GM18520 (cell line): ENCODE results near the gene KCNAB1.
"Not testable (repeated sequence)": the region's sequence is repeated elsewhere in the genome, so short reads cannot be mapped to it uniquely, and the experiment has no call there.

Source experiments
- ATAC-seq: cut with Tn5 transposase; IDR thresholded peaks from one replicate; pipeline ENCODE4 v1.9.1; 2021; ENCODE audit not compliant: unreplicated experiment

KCNAB1 gene

DNA sequence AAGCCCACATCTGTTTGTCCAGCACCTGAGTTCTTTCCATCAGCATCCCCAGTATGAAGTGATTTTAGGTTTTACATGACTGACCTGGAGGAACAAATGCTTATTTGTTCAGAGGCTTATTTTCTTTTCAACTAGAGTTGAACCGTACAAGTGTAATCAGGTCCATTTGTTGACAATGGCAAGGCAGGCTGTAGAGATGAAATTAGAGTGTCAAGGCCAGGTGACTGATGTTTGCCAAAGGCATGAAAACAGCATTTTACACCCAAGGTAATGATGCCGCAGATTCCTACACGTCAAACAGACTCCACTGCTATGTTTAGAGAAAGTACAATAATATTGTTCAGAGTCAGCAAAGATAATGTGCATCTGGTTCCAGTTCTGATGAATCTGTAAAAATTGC is 96.5 kb downstream of the KCNAB1 start:
- no peak for ATAC-seq

- no peak for ATAC-seq
These were observed 97.4 kb downstream of the KCNAB1 start for GRCh38 chr3:156217674-156218352.

- no peak for ATAC-seq
These were observed 98.0 kb downstream of the KCNAB1 start for GRCh38 chr3:156218353-156218744.

DNA sequence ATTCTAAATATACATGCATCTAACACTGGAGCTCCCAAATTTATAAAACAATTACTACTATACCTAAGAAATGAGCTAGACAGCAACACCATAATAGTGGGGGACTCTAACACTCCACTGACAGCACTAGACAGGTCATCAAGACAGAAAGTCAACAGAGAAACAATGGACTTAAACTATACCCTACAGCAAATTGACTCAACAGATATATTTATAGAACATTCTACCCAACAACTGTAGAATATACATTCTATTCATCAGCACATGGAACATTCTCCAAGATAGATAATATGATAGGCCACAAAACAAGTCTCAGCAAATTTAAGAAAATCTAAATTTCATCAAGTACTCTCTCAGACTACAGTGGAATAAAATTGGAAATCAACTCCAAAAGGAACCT is 102.0 kb downstream of the KCNAB1 start:
- not testable (repeated sequence) for ATAC-seq

DNA sequence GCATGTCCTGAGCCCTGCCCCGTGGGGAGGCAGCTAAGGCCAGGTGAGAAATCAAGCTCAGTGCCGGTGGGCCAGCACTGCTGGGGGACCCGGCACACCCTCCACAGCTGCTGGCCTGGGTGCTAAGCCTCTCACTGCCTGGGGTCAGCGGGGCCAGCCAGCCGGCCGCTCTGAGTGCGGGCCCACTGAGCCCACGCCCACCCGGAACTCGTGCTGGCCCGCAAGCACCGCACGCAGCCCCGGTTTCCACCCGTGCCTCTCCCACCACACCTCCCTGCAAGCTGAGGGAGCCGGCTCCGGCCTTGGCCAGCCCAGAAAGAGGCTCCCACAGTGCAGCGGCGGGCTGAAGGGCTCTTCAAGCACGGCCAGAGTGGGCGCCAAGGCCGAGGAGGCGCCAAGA is 103.7 kb downstream of the KCNAB1 start:
- not testable (repeated sequence) for ATAC-seq

DNA sequence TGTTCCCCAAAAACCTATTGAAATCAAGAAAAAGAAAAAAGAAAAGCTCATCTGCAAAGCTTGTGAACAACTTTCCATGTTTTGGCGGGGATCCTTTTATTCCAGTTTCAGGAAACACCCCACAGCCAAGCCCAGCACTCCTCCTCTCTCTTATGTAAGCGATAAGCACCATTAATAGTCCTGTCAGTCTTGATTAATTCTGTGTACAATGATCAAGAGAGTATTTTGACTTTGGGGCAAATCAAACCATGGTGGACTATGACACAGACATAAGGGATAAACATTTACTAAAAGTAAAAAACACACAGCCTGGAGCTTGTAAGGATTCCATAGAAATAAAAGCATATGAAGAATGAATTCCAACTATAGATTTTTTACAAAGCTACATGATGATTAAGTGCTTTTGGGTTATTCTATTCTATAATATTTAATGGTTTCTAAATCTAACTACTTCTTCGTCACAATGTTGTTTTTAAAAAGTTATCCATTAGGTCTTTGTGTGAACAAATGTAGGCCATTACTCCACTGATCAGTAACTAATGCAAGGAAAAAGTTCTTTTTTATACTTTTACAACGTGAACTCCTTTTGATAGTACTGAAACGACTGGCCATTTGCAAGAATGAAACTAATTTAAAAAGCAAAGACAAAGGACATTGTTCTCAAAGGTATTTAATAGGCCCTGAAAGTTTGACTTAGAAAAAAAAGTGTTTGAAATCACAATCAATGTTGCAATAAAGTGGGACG is 106.5 kb downstream of the KCNAB1 start:
- ATAC-seq: no peak

DNA sequence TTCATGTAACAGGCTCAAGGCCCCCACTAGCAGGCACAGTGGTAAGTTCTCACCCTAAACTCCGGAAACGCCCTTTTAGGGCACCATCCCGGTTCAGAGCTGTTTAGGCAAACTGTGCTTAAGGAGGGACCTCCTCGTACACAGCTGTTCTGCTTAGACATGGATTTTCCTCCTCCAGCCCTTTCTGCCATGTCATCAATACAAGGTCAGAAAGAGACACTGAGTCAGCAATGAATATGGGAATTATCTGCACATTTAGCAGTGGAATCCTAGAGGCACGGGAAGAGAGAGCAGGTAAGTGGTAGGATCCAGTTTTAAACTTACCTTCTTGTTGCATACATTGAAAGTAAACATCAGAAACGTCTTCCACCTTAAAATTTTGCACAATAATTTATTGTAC is 107.3 kb downstream of the KCNAB1 start:
- no peak for ATAC-seq

DNA sequence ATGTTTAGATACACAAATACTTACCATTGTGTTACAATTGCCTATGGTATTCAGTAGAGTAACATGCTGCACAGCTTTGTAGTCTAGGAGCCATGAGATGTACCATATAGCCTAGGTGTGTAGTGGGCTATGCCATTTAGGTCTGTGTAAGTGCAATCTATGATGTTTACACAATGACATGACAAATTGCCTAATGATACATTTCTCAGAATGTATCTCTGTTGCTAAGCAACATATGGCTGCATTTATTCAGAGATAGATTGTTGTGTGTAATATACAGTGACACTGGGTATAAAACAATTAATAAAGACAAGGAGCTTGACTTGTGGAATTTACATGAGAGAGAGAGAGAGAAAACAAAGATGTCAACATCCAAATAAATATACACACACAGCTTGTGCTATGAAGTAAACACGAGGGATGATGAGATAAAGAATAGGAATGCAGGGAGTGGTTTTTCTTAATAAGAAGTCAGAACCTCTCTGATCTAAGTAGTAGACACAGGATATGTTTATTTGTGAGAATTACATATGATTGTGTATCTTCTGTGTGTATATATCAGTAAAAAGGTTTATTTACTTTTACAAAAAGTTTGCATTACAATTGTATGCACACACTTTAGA is 110.0 kb downstream of the KCNAB1 start:
- ATAC-seq: no peak

DNA sequence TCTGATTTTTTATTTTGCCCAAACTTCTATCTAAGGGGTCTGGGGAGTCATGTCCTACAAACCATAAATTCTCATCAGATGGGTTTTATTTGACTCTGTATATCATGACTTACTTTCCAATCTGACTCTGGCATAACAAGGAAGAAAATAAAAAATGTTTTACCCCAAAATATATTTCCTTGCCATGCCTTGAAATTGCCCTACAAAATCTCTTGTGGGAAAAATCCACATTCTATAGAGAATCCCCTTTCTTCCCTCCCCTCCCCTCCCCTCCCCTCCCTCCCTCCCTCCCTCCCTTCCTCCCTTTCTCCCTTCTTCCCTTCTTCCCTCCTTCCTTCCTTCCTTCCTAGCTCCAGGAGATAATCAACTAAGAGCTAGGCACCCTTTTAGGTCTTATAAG is 110.8 kb downstream of the KCNAB1 start:
- not testable (repeated sequence) for ATAC-seq

DNA sequence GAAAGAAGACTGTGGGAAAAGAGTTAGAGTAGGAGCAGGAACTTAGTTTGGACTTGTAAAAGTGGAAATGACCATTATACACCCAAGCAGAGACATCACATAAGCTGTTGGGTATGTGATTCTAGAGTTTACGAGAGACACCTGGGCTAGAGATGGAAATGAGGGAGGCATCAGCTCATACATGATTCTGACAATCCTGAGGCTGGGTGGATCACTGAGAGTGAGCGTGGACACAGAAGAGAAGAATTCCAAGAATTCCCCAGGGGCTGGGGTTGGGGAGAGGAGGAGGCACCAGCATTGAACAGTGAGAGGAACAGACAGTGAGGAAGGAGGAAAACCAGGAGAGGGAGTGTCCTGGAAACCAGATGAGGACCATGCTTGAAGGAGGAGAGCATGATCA is 113.5 kb downstream of the KCNAB1 start:
- ATAC-seq: no peak

DNA sequence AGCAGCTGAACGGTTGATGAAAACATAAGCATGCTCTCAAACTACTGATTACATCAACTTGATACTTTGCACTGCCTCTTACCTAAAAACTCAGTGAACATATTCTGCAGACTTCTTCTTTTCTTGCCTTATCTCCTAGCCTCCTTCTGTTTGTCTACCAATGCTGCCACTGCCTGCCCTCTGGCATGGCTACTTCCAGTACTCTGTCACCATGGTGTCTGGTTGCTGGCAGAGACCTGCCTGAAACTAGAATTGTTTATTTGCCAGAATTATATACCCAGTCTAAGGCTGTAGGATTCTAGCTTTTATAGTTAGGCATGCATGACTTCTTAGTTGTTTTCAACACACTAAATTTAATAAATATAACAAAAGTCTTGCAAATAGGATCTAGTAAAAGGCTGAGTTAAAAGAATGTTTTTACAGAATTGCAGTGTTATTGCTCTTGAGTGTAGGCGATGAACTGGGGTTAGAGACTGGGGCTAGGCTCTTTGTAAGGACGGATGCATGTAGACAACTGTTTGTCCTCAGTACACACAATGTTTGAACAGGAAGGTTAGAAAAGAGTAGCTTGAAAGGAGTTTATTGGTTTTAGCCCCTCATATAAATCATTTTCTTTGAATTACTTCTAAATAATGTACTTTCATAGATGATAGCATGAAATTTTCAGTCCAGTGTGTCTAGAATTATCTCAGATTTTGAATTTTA is 116.3 kb downstream of the KCNAB1 start:
- no peak for ATAC-seq

DNA sequence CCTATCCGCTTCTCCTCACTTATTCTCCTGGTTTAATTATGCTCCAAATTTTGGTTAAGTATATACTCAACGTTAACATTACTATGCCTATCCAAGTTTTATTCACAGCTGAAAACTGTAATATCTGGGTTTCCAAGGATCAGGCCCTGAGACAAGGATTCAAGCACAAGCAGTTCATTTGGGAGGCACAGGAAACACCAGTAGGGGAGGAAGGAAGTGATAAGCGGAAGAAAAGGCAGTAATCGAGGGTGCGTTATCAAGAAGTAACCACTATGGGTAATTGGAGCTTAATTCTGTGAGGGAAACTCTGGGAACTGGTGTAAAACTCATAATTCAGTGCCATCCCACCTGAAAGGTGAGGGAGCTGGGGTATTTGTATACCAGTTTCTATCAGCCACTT is 120.3 kb downstream of the KCNAB1 start:
- no peak for ATAC-seq

GRCh38 chr3:156246961-156247725 is 126.8 kb downstream of the KCNAB1 start:
- ATAC-seq: no peak

DNA sequence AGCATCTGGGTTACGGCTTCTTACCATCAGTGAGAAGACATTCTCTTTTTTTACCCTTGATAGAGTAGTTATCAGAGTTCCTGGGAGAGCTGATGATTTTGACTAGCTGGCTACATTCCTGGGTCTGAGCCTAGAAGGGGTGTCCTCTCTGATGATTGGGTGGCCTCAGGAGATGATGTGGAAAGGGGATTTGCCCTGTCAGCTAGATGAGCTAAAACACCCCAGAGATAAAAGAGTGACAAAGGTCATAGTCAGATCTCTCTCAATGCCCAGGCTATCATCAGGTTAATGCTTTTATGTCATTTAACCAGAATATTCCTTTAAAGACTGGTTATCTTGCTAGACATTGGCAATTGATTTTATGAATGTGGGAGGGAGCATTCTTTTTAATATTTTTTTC is 130.2 kb downstream of the KCNAB1 start:
- ATAC-seq: no peak

DNA sequence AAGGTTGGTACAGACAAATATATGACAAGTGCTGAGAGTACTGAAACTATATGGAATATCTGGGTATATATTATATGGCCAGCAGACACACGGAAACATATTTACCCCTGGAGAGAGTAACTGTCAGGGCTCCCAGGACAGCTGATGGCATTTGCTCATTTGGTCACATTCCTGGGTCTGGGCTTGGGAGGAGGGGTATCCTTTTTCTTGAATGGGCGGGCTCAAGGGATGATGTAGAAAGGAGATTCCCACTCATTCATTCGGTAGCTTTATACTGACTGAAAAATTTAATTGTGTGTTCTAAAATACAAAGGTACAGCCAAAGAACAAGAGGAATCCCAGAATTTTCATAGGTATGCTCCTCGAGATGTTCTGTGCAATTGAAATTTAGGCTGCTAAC is 131.0 kb downstream of the KCNAB1 start:
- no peak for ATAC-seq

GRCh38 chr3:156252656-156253055 is 132.3 kb downstream of the KCNAB1 start:
- ATAC-seq: no peak

GRCh38 chr3:156253150-156253549 is 132.8 kb downstream of the KCNAB1 start:
- no peak for ATAC-seq

DNA sequence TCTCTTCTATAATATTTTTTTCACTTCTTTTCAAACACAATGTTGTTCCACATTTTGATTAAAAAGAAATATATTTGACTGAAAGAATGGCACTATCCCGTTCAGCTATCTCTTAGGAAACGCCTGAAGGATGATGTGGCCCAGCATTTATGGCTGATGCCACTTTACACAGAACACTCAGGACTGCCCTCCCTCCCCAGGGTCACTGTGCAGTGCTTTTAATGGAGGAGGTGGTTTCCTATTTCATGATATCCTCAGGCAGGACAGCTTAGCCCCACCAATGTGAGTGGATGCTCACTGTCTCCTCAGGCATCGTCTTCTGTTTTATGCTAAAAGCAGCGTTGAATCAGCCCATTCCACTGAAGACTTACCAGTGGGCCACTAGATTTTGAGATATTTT is 135.9 kb downstream of the KCNAB1 start:
- no peak for ATAC-seq

DNA sequence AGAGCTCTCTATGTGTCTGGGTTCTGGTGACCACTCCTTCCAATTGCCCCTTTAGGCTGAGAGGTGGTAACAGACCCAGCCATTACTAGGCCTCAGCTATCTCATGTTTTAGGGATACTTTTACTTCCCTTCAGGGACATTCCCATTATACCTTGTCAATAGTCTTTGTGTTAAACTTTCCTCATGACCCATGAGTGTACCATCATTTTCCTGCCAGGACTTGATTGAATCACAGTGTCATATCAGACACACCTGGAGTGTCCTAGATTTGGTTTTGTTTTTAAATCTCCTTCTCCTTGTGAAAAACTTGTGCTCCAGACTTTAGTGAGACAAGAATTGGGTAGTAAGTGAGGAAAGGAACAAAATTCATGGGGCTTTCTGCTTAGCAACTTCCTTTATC is 136.6 kb downstream of the KCNAB1 start:
- ATAC-seq: no peak

GRCh38 chr3:156258301-156258700 is 137.9 kb downstream of the KCNAB1 start:
- no peak for ATAC-seq

GRCh38 chr3:156259896-156260295 is 139.5 kb downstream of the KCNAB1 start:
- no peak for ATAC-seq
